ENCODE results near the gene ARHGAP22.

Gene ARHGAP22

GRCh38 chr10:48589266-48589665 lies 15.6 kb downstream of the ARHGAP22 start:
- no peak for DNase-seq (ENCODE audit: insufficient read length, low spot score)
- no peak for FAIRE-seq

- no peak for DNase-seq (ENCODE audit: insufficient read length, low spot score)
- FAIRE-seq: no peak
These were observed 17.1 kb downstream of the ARHGAP22 start for GRCh38 chr10:48587819-48588218.

DNA sequence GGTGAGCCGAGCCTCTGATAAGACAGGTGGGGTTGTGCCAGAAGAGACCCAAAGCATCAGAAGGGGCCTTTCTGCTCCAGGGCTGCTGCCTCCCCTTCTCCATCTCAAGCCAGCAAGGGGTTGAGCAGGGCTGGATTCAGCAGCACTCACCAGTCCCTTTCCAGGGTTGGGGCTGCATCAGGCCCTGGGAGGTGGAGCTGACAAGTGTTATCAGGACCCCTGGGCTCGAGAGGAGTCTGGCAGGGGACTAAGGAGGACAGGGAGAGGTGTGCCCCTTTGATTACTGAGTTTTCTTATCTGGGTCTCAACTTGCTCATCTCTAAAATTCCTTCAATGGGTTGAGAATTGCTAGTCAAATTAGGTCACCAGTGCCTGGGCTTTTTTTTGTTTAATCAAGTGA lies 17.8 kb downstream of the ARHGAP22 start:
- no peak for DNase-seq (ENCODE audit: insufficient read length, low spot score)
- no peak for FAIRE-seq

- DNase-seq (ENCODE audit: insufficient read length, low spot score): no peak
These were observed 21.9 kb downstream of the ARHGAP22 start for GRCh38 chr10:48582970-48583369.

DNA sequence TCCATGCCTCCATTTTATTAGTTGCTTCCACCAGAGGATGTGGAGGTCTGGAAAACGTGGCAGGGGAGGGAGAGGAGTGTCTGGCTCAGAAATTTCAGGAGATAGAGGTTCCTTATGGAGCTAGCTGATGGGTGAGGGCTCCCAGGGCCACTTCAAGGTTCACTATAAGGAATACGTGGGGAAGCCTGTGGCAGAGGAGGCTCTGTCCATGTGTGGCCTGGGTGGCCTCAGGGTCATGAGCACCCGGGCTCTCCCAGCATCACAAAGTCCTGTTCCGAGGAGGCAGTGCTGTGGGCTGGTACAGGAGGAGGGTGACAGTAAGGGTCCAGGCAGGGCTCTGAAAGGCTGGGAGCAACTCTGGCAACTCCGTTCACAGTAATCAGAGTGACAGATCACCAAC lies 24.6 kb downstream of the ARHGAP22 start:
- FAIRE-seq: no peak
- no peak for DNase-seq (ENCODE audit: insufficient read length, low spot score)

More at GRCh38 chr10:48582970-48583369, 21.9 kb downstream of the ARHGAP22 start:
- no peak for FAIRE-seq

DNA sequence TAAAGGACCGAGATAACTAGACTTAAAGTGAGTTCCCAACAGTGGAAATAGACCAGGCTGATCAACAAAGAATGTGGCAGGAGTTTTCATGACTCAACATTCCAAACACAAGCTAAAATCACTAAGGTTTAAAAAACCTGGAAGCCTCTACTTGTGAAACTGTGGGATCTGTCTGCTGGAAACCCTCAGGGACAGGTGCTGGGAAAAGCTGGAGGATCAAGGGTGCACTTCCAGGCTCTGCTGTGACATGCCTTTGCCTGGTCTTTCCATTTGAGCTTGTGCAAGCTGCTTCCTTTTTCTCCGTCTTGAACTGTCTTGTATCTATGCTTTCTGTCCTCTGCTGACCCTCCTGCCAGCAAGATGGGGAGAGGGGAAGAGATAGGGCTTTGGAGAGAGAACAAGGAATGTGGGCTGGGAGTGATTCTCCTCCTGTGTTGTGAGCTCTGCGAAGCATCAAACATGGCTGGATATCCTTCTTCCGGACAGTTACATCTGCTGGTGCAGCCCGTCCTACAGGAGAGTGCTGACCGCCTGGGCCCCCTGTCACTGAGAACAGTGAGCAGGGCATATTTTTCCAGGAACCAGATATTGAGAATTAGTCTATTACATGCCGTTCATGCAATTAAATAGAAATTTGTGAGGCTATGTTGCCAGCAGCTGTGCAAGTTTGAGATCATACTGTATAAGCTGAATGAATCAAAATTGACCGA lies 25.5 kb downstream of the ARHGAP22 start:
- DNase-seq (ENCODE audit: insufficient read length, low spot score) (no peak), FAIRE-seq (no peak)

DNA sequence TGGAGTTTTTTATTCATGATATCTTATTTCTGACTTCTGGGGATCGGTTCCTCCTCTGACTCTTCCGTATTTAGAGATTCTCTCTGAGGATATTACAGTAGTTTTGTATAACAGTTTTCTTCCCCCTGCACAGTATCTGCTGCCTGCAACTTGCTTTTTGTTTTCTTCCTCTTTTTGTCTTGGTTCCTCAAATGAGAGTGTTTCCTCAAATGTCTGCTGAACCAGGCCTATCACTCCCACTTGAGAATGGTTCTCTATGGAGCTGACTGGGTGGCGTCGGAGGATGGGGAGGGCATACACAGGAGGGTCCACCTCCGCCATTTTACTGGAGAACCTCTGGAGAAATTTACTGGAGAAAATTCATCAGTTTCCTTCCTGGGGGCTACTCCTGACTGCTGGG lies 27.7 kb downstream of the ARHGAP22 start:
- no peak for FAIRE-seq
- no peak for DNase-seq (ENCODE audit: insufficient read length, low spot score)

DNA sequence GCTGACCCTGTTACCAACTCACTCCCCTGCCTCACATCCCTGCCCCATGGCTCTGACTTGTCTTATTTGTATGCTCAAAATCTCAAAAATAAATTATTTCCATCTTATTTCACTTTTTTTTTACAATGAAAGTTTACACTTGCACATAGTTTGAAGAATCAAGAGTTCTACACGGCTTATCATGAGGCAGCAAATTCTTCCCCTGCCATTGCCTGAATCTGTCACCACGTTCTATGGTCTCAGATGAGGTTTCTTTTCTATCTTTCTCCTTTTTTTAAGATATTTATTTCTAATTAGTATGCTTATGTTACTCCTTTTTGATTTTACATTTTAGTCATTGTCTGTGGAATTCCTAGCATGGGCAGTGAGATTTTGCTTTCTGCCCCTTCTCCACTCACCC lies 28.4 kb downstream of the ARHGAP22 start:
- no peak for DNase-seq (ENCODE audit: insufficient read length, low spot score)
- FAIRE-seq: no peak

GRCh38 chr10:48575901-48576300 lies 29.0 kb downstream of the ARHGAP22 start:
- FAIRE-seq (no peak), DNase-seq (ENCODE audit: insufficient read length, low spot score) (no peak)

GRCh38 chr10:48574817-48575380 lies 30.0 kb downstream of the ARHGAP22 start:
- FAIRE-seq: no peak

DNA sequence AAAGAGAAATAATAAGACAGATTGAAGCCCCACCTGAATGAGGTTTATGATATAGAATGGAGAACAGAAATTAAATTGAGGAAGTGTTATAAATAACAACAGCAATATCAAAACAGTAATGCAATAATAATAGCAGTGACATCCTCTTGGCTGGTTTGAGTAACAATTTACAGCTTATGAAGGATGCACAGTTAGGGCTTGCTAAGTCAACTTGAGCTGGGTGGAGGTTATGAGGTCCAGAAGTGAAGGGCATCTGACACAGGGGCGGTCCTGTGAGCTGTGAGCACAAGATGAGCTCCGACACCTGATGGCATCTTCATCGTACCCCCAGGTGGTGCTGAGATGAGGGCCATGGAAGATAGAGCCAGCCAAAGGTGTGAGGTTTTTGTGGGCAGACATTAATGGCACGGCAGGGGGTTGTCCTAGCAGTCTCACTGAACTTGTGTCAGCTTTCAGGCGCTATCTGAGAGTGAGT lies 30.5 kb downstream of the ARHGAP22 start:
- DNase-seq (ENCODE audit: insufficient read length, low spot score) (no peak), FAIRE-seq (no peak)

More at GRCh38 chr10:48574817-48575380, 30.0 kb downstream of the ARHGAP22 start:
- DNase-seq (ENCODE audit: insufficient read length, low spot score): no peak

- FAIRE-seq (no peak), DNase-seq (ENCODE audit: insufficient read length, low spot score) (no peak)
These were observed 31.8 kb downstream of the ARHGAP22 start for GRCh38 chr10:48573045-48573444.

DNA sequence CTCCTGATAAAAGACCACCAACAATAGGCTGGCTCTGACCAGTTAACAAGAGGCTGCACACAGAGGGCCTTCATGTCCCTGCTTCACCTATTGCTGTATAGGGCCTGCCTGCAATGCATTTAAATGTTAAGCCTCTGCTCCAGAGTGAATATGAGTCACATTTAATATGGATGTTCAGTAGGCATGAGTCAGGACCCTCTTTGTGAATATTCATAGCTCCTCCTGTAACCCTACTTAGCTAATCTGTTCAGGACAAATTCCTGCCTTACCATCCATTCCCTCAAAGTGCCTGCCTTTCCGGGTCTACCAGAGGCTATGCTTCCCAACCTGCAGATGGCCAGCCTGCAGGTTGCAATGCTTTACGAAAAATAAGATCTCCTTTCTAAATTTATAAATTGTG lies 32.5 kb downstream of the ARHGAP22 start:
- FAIRE-seq (no peak), DNase-seq (ENCODE audit: insufficient read length, low spot score) (no peak)

DNA sequence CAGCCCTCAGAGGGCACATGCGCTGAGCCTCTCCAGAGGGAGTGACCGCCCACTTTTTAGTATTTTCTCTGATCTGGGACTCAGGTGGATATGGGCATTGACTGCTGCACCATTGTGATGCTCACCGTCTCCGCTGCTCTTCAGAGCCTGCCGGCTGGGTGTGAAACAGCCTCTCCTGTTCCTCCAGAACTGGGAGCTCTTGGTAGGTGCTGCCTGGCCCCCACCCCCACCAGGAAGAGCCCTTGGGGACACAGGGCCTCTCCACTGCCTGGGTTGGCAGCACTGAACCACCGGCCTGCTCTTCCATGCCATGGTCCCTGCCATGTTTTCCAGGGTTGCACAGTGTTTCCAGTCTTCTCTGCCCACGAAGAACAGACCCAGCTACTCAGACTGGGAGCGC lies 36.3 kb downstream of the ARHGAP22 start:
- DNase-seq (ENCODE audit: insufficient read length, low spot score): no peak
- no peak for FAIRE-seq

GRCh38 chr10:48568131-48568530 lies 36.7 kb downstream of the ARHGAP22 start:
- no peak for FAIRE-seq

GRCh38 chr10:48567346-48567745 lies 37.5 kb downstream of the ARHGAP22 start:
- DNase-seq (ENCODE audit: insufficient read length, low spot score) (no peak), FAIRE-seq (no peak)

More at GRCh38 chr10:48568131-48568530, 36.7 kb downstream of the ARHGAP22 start:
- no peak for DNase-seq (ENCODE audit: insufficient read length, low spot score)

DNA sequence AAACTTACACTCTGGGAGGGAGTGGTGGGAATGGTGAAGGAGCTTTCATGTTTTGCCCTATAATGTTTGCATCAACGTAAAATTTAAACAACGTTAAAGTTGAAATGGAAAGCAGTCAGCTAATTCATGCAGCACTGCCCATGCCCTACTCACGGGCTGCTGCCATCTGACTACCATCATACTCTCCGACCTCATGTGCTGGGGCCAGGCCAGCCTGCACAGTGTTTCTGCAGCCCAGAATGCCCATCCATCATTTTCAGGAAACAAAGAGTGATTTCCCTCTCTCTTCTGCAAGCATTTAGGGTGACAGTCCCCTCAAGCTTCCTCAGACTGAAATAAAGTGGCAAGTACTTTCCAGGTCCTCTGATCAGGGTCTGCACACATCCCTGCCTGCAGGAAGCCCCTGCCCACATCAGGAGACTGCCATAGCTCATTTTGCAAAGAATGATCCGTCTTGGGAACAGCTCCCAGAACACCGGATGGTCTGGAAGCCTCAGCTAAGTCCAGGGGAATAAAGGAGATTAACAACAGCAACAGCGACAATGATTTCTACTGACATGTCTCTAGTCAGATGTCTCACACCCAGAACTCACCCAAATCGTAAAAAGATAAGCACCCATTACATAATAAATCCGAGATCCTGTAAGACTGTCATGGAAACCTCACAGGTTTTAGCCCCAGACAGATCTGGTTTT lies 40.3 kb downstream of the ARHGAP22 start:
- DNase-seq (ENCODE audit: insufficient read length, low spot score) (no peak), FAIRE-seq (no peak)

DNA sequence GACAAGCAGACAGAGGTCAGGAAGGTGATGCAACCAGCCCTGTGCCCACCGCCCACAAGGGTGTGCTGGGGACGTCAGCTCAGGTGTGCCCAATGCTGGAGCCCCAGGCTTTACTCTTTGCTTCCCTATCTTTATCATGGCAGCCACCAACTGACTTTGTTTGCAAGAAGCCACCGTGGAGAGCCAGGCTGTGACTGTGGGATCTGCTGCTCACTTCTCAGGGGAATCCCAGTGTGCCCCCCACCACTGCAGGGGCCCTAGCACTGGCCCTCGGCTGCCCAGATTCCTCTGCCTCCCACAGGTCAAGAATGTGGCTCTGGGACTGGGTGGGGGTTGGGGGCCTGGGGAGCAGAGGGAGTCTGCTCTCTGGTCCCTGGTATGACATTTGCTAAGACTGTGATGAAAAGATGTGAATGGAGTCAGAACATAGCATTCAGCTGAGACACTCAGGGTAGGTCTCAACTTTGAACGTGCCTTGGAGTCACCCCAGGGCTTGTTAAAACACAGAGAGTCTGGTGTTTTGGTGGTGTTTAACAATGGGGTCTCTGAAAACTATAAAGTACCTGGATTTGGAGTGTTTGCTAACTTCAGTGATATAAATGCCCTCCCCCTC lies 47.3 kb downstream of the ARHGAP22 start:
- DNase-seq (ENCODE audit: insufficient read length, low spot score) (no peak), FAIRE-seq (no peak)

- no peak for FAIRE-seq
- no peak for DNase-seq (ENCODE audit: insufficient read length, low spot score)
These were observed 48.2 kb downstream of the ARHGAP22 start for GRCh38 chr10:48556713-48557112.

DNA sequence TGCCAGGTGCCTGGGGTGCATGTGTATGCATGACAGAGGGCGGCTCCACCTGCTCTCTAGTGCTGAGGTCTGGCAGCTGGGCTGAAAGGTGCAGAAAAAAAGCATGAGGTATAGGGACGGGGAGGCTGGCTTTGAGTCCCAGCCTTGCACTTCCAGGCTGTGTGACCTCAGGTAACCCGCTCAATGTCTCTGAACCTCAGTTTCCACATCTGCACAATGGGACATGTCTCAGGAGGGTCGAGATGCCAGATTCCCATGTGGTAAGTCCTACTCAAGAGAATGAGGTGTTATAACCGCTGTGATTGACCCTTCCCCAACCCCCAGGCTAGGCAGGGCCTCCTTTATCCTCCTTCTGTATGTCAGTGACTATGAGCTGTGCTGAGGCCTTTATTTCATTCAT lies 48.8 kb downstream of the ARHGAP22 start:
- FAIRE-seq (no peak), DNase-seq (ENCODE audit: insufficient read length, low spot score) (no peak)

- FAIRE-seq: no peak
- DNase-seq (ENCODE audit: insufficient read length, low spot score): no peak
These were observed 49.4 kb downstream of the ARHGAP22 start for GRCh38 chr10:48555310-48556042.
